Thyroid gland (tissue), 4 donors: Measurements from ENCODE around the gene PAX4. TPM values are rescaled to one million over a fixed set of nuclear protein-coding genes. Genes with fewer than 3 reads are reported as not detected.

ENCODE experiments used
- DNase-seq, 2 donors: peaks; one replicate each; pipeline ENCODE4 v3.0.0-alpha.2; 2019
- H3K27ac ChIP-seq, 3 donors: fragments of 200-600 bp; sonication (generic); 1 replicate in 2 of 3; 2 replicates in 1 of 3; pipeline ENCODE4 v1.5.1; 2016 to 2019; ENCODE audit warnings: mild to moderate bottlenecking in 1 of 3, moderate library complexity in 1 of 3
- H3K27me3 ChIP-seq: fragments of 200-600 bp; sonication (generic); one replicate; pipeline ENCODE4 v1.5.1; 2019
- H3K36me3 ChIP-seq, 2 donors: fragments of 200-600 bp; sonication (generic); one replicate each; pipeline ENCODE4 v1.5.1; 2016 to 2019
- H3K4me1 ChIP-seq, 2 donors: fragments of 200-600 bp; sonication (generic); one replicate each; pipeline ENCODE4 v1.5.1; 2017 to 2019
- H3K4me3 ChIP-seq, 3 donors: fragments of 200-600 bp; sonication (generic); replicated peaks in 1 of 3; 1 replicate in 2 of 3; 2 replicates in 1 of 3; pipeline ENCODE4 v1.5.1; 2016; ENCODE audit warnings: mild to moderate bottlenecking in 1 of 3
- H3K9me3 ChIP-seq: fragments of 200-600 bp; sonication (generic); one replicate; pipeline ENCODE4 v1.5.1; 2017
- CTCF ChIP-seq, 6 experiments: fragments of 200-600 bp in 3 of 6; fragments of 450-650 bp in 3 of 6; sonication (generic) in 3 of 6; IDR thresholded peaks; one replicate each; pipeline ENCODE4 v1.5.1; 2016 to 2019; ENCODE audit warnings: antibody characterized with exemption in 6 of 6, mild to moderate bottlenecking in 2 of 6, inconsistent platforms in 1 of 6, moderate library complexity in 1 of 6
- POLR2A ChIP-seq, 2 donors: fragments of 450-650 bp; IDR thresholded peaks; one replicate each; pipeline ENCODE4 v1.6.1; 2017; ENCODE audit warnings: antibody characterized with exemption in 2 of 2, mild to moderate bottlenecking in 2 of 2, moderate library complexity in 1 of 2
- WGBS, 2 donors: methylation state at CpG; one replicate each; pipeline ENCODE4 v1.1.5; 2017; 5-methylcytosine and 5-hydroxymethylcytosine counted together
- intact Hi-C: fragments of 100-400 bp; cut with DNase I; formaldehyde crosslinking; loops from one replicate; pipeline ENCODE4 v1.15.1; 2023
- total RNA-seq, 4 donors: library from RNA; depleted of rRNA; stranded (reverse); fragments of >200 nt; gene quantifications; one replicate each; pipeline ENCODE4 v1.2.3, GENCODE V29; 2016

The PAX4 gene
- total RNA-seq, 4 donors from 2014 or later, result not detected

GRCh38 chr7:127584648-127585043, 33.3 kb downstream of the PAX4 start:
- peaks cover 16 to 18% of the 10 kb centered on the region in 2 donors for H3K36me3 ChIP-seq
- intact Hi-C loops, result loop anchor here (5.0 kb wide), 2 partner anchors 68 to 192 kb away; partner anchors contain the start of genes SND1 and ZNF800
- DNase-seq, result no peak
- peaks cover 34 to 42% of the 10 kb centered on the region in 2 donors for H3K4me1 ChIP-seq
- peak overlapping the region in 2 of 3 donors; percentile 67 to 70 for H3K27ac ChIP-seq
- no peak for TF ChIP-seq CTCF (IDR thresholded peaks at IDR 0.05)
- TF ChIP-seq POLR2A (IDR thresholded peaks at IDR 0.05), result no peak
- peak overlapping the region; percentile 59 to 95 (median 89) for H3K4me3 ChIP-seq
- H3K27me3 ChIP-seq, result no peaks in the 10 kb centered on the region
- 28 to 36% methylated on average over 9 to 12 of the region's 12 CpGs for WGBS, 2 donors
- no peaks in the 10 kb centered on the region for H3K9me3 ChIP-seq

GRCh38 chr7:127582361-127582760, 35.6 kb downstream of the PAX4 start:
- 81 to 89% methylated on average over 2 to 4 of the region's 14 CpGs for WGBS, 2 donors
- peaks cover 16 to 18% of the 10 kb centered on the region in 2 donors for H3K36me3 ChIP-seq
- no peak for TF ChIP-seq CTCF (IDR thresholded peaks at IDR 0.05)
- TF ChIP-seq POLR2A (IDR thresholded peaks at IDR 0.05), result no peak
- no peak overlapping the region for H3K27ac ChIP-seq
- intact Hi-C loops, result no loop called here
- H3K9me3 ChIP-seq, result no peaks in the 10 kb centered on the region
- H3K27me3 ChIP-seq, result no peaks in the 10 kb centered on the region
- H3K4me3 ChIP-seq, result no peak overlapping the region
- H3K4me1 ChIP-seq, result peaks cover 22 to 30% of the 10 kb centered on the region in 2 donors
- DNase-seq, result peak; percentile 24 to 26

GRCh38 chr7:127581716-127582115, 36.2 kb downstream of the PAX4 start:
- H3K27me3 ChIP-seq, result no peaks in the 10 kb centered on the region
- TF ChIP-seq CTCF (IDR thresholded peaks at IDR 0.05) (no peak), POLR2A (IDR thresholded peaks at IDR 0.05) (no peak)
- no peak overlapping the region for H3K27ac ChIP-seq
- intact Hi-C loops, result no loop called here
- H3K9me3 ChIP-seq, result no peaks in the 10 kb centered on the region
- peaks cover 16 to 18% of the 10 kb centered on the region in 2 donors for H3K36me3 ChIP-seq
- no peak for DNase-seq
- no peak overlapping the region for H3K4me3 ChIP-seq
- peaks cover 20 to 29% of the 10 kb centered on the region in 2 donors for H3K4me1 ChIP-seq
- WGBS, 2 donors, result 88 to 100% methylated on average over 1 of the region's 1 CpG

GRCh38 chr7:127580612-127581011, 37.3 kb downstream of the PAX4 start:
- TF ChIP-seq POLR2A (IDR thresholded peaks at IDR 0.05) (no peak), CTCF (IDR thresholded peaks at IDR 0.05) (no peak)
- intact Hi-C loops, result no loop called here
- no peak for DNase-seq
- Histone ChIP-seq H3K27me3 (no peaks in the 10 kb centered on the region), H3K36me3 (peaks cover 16 to 18% of the 10 kb centered on the region in 2 donors), H3K9me3 (no peaks in the 10 kb centered on the region), H3K4me3 (no peak overlapping the region), H3K27ac (no peak overlapping the region), H3K4me1 (peaks cover 20 to 24% of the 10 kb centered on the region in 2 donors)

GRCh38 chr7:127578711-127579275, 39.1 kb downstream of the PAX4 start:
- WGBS, 2 donors, result 85 to 89% methylated on average over 4 of the region's 4 CpGs
- no peak for TF ChIP-seq POLR2A (IDR thresholded peaks at IDR 0.05)
- TF ChIP-seq CTCF (IDR thresholded peaks at IDR 0.05), result no peak
- H3K4me3 ChIP-seq, result no peak overlapping the region
- DNase-seq, result no peak
- peaks cover 10 to 14% of the 10 kb centered on the region in 2 donors for H3K4me1 ChIP-seq
- intact Hi-C loops, result no loop called here
- H3K36me3 ChIP-seq, result peaks cover 16 to 23% of the 10 kb centered on the region in 2 donors
- no peak overlapping the region for H3K27ac ChIP-seq
- no peaks in the 10 kb centered on the region for H3K9me3 ChIP-seq
- no peaks in the 10 kb centered on the region for H3K27me3 ChIP-seq
